Measurements from ENCODE around the gene DNAJA3. TPM values are rescaled to one million over a fixed set of nuclear protein-coding genes. Genes with fewer than 3 reads are reported as not detected.
A peak's percentile ranks its signal among the peaks of the same experiment; 100 is the strongest.

The DNAJA3 gene
- total RNA-seq, 2 experiments from 2014 or later, result 17.2 to 18.8 TPM

- ChIA-PET CTCF (interaction anchor here (1.0 kb wide), 1 partner anchor 20 kb away, joined by 3 read pairs; no protein-coding TSS in a partner anchor), POLR2A (no interaction called here)
- peak overlapping the region; percentile 80 for H3K27ac Mint-ChIP-seq
- no peaks in the 10 kb centered on the region for H3K9me3 Mint-ChIP-seq
- DNase-seq (no peak), ATAC-seq (ENCODE audit: poor library complexity) (peak; percentile 2)
- Histone ChIP-seq H3K4me3 (ENCODE audit: low read length) (no peak overlapping the region), H3K4me1 (ENCODE audit: insufficient read depth, low read length) (peaks cover 26% of the 10 kb centered on the region), H3K36me3 (ENCODE audit: insufficient read depth, low read length) (peaks cover 84% of the 10 kb centered on the region), H3K27me3 (ENCODE audit: control insufficient read depth in 1 of 2, insufficient read depth in 2 of 2, low read length in 2 of 2) (no peaks in the 10 kb centered on the region), H3K27ac (ENCODE audit: low read depth in 1 of 2, low read length in 2 of 2) (no peak overlapping the region), H3K9me3 (ENCODE audit: control insufficient read depth in 1 of 2, insufficient read depth in 1 of 2, low read length in 2 of 2) (no peaks in the 10 kb centered on the region)
- TF ChIP-seq CTCF (IDR thresholded peaks at IDR 0.05), result no peak
- peak overlapping the region; percentile 56 for H3K4me3 Mint-ChIP-seq
- intact Hi-C loops (cut with DNase I, micrococcal nuclease), result no loop called here
- peaks cover 81% of the 10 kb centered on the region for H3K36me3 Mint-ChIP-seq (ENCODE audit: low read depth)
- peaks cover 8% of the 10 kb centered on the region for H3K4me1 Mint-ChIP-seq (ENCODE audit: low read depth)
- no peaks in the 10 kb centered on the region for H3K27me3 Mint-ChIP-seq
Measured at GRCh38 chr16:4381935-4382794, 43.5 kb upstream of the DNAJA3 start.

- ChIA-PET POLR2A (no interaction called here), CTCF (no interaction called here)
- peaks cover 90% of the 10 kb centered on the region for H3K36me3 ChIP-seq (ENCODE audit: insufficient read depth, low read length)
- DNase-seq, result no peak
- H3K27me3 ChIP-seq (ENCODE audit: control insufficient read depth in 1 of 2, insufficient read depth in 2 of 2, low read length in 2 of 2), result no peaks in the 10 kb centered on the region
- H3K4me3 Mint-ChIP-seq, result peak overlapping the region; percentile 25
- H3K9me3 ChIP-seq (ENCODE audit: control insufficient read depth in 1 of 2, insufficient read depth in 1 of 2, low read length in 2 of 2), result no peaks in the 10 kb centered on the region
- H3K9me3 Mint-ChIP-seq, result no peaks in the 10 kb centered on the region
- H3K27me3 Mint-ChIP-seq, result no peaks in the 10 kb centered on the region
- H3K27ac ChIP-seq (ENCODE audit: low read depth in 1 of 2, low read length in 2 of 2), result no peak overlapping the region
- peaks cover 82% of the 10 kb centered on the region for H3K36me3 Mint-ChIP-seq (ENCODE audit: low read depth)
- intact Hi-C loops (cut with DNase I, micrococcal nuclease), result no loop called here
- H3K27ac Mint-ChIP-seq, result peak overlapping the region; percentile 80
- no peak for TF ChIP-seq CTCF (IDR thresholded peaks at IDR 0.05)
- ATAC-seq (ENCODE audit: poor library complexity), result no peak
- peaks cover 22% of the 10 kb centered on the region for H3K4me1 ChIP-seq (ENCODE audit: insufficient read depth, low read length)
- H3K4me1 Mint-ChIP-seq (ENCODE audit: low read depth), result peaks cover 2% of the 10 kb centered on the region
- H3K4me3 ChIP-seq (ENCODE audit: low read length), result no peak overlapping the region
Measured at GRCh38 chr16:4382795-4383357, 42.8 kb upstream of the DNAJA3 start.

- H3K27me3 Mint-ChIP-seq, result no peaks in the 10 kb centered on the region
- peaks cover 13% of the 10 kb centered on the region for H3K4me1 ChIP-seq (ENCODE audit: insufficient read depth, low read length)
- DNase-seq (no peak), ATAC-seq (ENCODE audit: poor library complexity) (no peak)
- no peaks in the 10 kb centered on the region for H3K9me3 Mint-ChIP-seq
- peak overlapping the region; percentile 80 for H3K27ac Mint-ChIP-seq
- ChIA-PET POLR2A (no interaction called here), CTCF (no interaction called here)
- no peaks in the 10 kb centered on the region for H3K4me1 Mint-ChIP-seq (ENCODE audit: low read depth)
- H3K4me3 Mint-ChIP-seq, result peak overlapping the region; percentile 25
- no peak overlapping the region for H3K27ac ChIP-seq (ENCODE audit: low read depth in 1 of 2, low read length in 2 of 2)
- H3K36me3 Mint-ChIP-seq (ENCODE audit: low read depth), result peaks cover 85% of the 10 kb centered on the region
- no peaks in the 10 kb centered on the region for H3K27me3 ChIP-seq (ENCODE audit: control insufficient read depth in 1 of 2, insufficient read depth in 2 of 2, low read length in 2 of 2)
- H3K4me3 ChIP-seq (ENCODE audit: low read length), result no peak overlapping the region
- peaks cover 91% of the 10 kb centered on the region for H3K36me3 ChIP-seq (ENCODE audit: insufficient read depth, low read length)
- intact Hi-C loops (cut with DNase I, micrococcal nuclease), result no loop called here
- TF ChIP-seq CTCF (IDR thresholded peaks at IDR 0.05), result no peak
- H3K9me3 ChIP-seq (ENCODE audit: control insufficient read depth in 1 of 2, insufficient read depth in 1 of 2, low read length in 2 of 2), result no peaks in the 10 kb centered on the region
Measured at GRCh38 chr16:4383591-4384444, 41.9 kb upstream of the DNAJA3 start.

Measured in CD4-positive, alpha-beta T cell (primary cell).